Cardiac muscle cell (in vitro differentiated cells and primary cell): ENCODE data around the gene KLF11. TPM values are rescaled to one million over a fixed set of nuclear protein-coding genes. Genes with fewer than 3 reads are reported as not detected.

Experiments
- DNase-seq, 2 donors: peaks; one replicate each; pipeline versions ENCODE4 v3.0.0 to v3.0.0-alpha.2; 2010 to 2017; ENCODE audit warnings: low read depth in 1 of 2, low spot score in 1 of 2
- H3K27ac ChIP-seq: fragments of 200-600 bp; sonication (generic); 2 replicates; pipeline ENCODE4 v1.5.1; 2016
- H3K27me3 ChIP-seq: fragments of 200-600 bp; sonication (generic); 2 replicates; pipeline ENCODE4 v1.6.0; 2016; ENCODE audit warnings: control low read depth
- H3K36me3 ChIP-seq: fragments of 200-600 bp; sonication (generic); 2 replicates; pipeline ENCODE4 v1.5.1; 2016; ENCODE audit warnings: control low read depth
- H3K4me1 ChIP-seq: fragments of 200-600 bp; sonication (generic); 2 replicates; pipeline ENCODE4 v1.8.1; 2017; ENCODE audit warnings: low read depth, mild to moderate bottlenecking, mixed run types
- H3K4me3 ChIP-seq: fragments of 200-600 bp; sonication (generic); 2 replicates; pipeline ENCODE4 v1.5.1; 2016; ENCODE audit warnings: mild to moderate bottlenecking
- H3K9me3 ChIP-seq: fragments of 200-600 bp; sonication (generic); 2 replicates; pipeline ENCODE4 v1.5.1; 2017; ENCODE audit warnings: low read depth, mild to moderate bottlenecking, control low read depth
- polyA plus RNA-seq: library from polyadenylated mRNA; unstranded; fragments of >200 nt; fragmentation: Nextera tagmentation; extraction: Ambion mirVana; gene quantifications from 2 replicates; pipeline ENCODE4 v1.2.1, GENCODE V29; 2016
- total RNA-seq: library from RNA; depleted of rRNA; stranded (reverse); fragments of >200 nt; gene quantifications from 2 replicates; pipeline ENCODE4 v1.2.3, GENCODE V29; 2016
- TF ChIP-seq, protein P1 (sequence below): IDR thresholded peaks from 2 replicates; pipeline ENCODE4 v1.5.1; 2012; ENCODE audit warnings: low read depth, mild to moderate bottlenecking, low read length

The KLF11 gene
- total and polyA plus RNA-seq, 2 experiments from 2014 or later = 11.9 to 13.0 TPM

DNA sequence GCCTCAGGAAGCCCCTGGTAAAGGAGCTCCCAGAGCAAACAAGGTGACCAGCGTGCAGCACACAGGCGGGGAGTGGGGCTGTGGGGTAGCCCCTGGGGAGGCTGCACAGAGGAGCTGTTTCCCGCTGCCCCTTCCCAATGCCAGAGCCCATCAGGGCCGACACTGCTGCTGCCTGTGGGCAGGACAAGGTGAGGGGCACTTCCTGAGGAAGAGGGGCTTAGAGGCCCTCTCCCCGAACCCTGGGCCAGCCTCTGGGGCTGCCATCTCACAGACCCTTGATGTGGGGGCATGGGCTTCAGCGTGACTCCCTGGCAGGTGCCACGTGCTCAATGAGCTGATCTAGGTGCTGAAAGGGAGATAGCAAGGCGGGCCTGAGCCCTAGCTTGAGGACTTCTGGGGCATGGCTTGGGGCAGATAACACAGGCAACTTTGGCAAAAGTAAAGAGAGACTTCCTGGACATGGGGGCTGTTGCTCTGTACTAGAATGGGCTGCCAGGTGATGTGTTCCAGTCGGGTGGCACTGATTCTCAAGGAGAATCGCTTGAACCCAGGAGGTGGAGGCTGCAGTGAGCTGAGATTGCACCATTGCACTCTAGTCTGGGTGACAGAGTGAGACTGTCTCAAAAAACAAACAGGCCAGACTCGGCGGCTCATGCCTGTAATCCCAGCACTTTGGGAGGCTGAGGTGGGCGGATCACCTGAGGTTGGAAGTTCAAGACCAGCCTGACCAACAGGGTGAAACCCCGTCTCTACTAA, 9.9 kb upstream of the KLF11 start:
- no peak overlapping the region for H3K27ac ChIP-seq
- TF ChIP-seq, protein P1, sequence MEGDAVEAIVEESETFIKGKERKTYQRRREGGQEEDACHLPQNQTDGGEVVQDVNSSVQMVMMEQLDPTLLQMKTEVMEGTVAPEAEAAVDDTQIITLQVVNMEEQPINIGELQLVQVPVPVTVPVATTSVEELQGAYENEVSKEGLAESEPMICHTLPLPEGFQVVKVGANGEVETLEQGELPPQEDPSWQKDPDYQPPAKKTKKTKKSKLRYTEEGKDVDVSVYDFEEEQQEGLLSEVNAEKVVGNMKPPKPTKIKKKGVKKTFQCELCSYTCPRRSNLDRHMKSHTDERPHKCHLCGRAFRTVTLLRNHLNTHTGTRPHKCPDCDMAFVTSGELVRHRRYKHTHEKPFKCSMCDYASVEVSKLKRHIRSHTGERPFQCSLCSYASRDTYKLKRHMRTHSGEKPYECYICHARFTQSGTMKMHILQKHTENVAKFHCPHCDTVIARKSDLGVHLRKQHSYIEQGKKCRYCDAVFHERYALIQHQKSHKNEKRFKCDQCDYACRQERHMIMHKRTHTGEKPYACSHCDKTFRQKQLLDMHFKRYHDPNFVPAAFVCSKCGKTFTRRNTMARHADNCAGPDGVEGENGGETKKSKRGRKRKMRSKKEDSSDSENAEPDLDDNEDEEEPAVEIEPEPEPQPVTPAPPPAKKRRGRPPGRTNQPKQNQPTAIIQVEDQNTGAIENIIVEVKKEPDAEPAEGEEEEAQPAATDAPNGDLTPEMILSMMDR = no peak
- no peaks in the 10 kb centered on the region for H3K36me3 ChIP-seq
- no peak overlapping the region for H3K4me3 ChIP-seq
- DNase-seq = peak in 1 of 2 donors; percentile 60
- no peaks in the 10 kb centered on the region for H3K4me1 ChIP-seq
- no peaks in the 10 kb centered on the region for H3K27me3 ChIP-seq
- no peaks in the 10 kb centered on the region for H3K9me3 ChIP-seq

DNA sequence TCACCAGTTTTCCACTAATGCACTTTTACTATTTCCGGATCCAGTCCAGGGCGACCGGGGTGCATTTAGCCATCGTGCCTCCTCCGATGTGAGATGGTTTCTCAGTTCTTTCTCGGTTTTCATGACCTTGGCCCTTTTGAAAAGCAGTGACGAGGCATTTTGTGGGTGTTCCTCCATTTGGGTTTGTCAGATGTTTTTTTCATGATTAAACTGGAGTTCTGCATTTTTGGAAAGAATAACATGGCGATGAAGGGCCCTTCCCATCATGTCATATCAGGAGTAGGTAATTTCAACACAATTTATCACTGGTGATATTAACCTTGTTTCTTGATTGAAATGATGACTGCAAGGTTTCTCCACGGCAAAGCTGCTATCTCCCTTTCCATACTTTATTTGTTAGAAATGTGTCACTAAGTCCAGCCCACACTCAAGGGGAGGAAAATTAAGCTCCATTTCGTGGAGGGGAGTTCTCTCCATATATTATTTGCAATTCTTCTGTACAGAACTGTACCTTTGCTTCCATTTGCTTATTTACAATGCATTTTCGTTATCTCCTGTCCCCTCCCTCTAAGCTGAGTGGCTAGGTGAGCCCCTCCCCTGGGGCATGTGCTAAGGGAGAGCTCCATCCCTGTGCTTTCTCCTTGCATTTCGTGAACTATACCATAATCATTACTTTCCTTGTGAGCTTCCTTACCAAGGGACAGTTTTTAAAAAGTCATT, 8.9 kb upstream of the KLF11 start:
- Histone ChIP-seq H3K36me3 (no peaks in the 10 kb centered on the region), H3K4me1 (no peaks in the 10 kb centered on the region), H3K9me3 (no peaks in the 10 kb centered on the region), H3K4me3 (no peak overlapping the region), H3K27me3 (no peaks in the 10 kb centered on the region), H3K27ac (no peak overlapping the region)
- TF ChIP-seq, protein P1 = no peak
- DNase-seq = no peak

DNA sequence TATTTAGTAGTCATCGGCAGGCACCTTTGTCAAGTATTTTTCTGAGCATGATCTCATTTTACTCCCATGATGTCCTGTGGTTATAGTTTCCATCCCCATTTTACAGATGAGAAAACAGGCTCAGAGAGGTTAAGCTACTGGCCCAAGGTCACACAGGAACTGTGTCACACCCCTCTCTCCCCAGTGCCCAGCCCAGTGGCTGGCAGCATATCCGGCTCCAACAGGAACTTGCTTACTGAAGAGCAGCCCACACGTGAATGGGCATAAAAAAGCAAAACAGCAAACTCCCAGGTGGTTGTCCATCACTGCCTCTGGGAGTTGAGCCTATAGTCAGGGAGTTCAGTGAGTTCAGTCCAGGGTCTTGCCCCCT, 8.3 kb upstream of the KLF11 start:
- DNase-seq = no peak
- Histone ChIP-seq H3K9me3 (no peaks in the 10 kb centered on the region), H3K36me3 (no peaks in the 10 kb centered on the region), H3K4me3 (no peak overlapping the region), H3K4me1 (peaks cover 1% of the 10 kb centered on the region), H3K27me3 (no peaks in the 10 kb centered on the region), H3K27ac (no peak overlapping the region)
- TF ChIP-seq, protein P1 = no peak

DNA sequence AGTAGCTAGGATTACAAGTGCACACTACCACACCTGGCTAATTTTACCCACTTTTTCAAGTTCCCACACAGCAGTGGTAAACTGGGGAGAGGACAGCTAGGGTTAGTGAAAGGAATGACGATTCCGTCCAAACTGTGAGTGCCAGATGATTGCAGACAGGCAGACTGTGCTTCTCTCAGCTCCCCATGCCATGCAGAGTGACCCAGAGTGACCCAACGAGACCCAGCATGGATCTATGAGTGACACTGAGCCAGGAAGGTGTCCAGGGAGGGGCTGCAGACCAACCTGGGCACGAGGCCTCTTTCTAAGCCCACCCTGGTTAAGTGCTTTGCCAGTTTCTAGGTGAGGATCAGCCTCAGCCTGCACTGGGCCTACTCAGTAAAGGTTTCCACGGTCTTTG, 7.7 kb upstream of the KLF11 start:
- no peak for DNase-seq
- TF ChIP-seq, protein P1 = no peak
- no peak overlapping the region for H3K4me3 ChIP-seq
- H3K27me3 ChIP-seq = no peaks in the 10 kb centered on the region
- H3K36me3 ChIP-seq = no peaks in the 10 kb centered on the region
- no peaks in the 10 kb centered on the region for H3K9me3 ChIP-seq
- H3K27ac ChIP-seq = no peak overlapping the region
- H3K4me1 ChIP-seq = peaks cover 6% of the 10 kb centered on the region

DNA sequence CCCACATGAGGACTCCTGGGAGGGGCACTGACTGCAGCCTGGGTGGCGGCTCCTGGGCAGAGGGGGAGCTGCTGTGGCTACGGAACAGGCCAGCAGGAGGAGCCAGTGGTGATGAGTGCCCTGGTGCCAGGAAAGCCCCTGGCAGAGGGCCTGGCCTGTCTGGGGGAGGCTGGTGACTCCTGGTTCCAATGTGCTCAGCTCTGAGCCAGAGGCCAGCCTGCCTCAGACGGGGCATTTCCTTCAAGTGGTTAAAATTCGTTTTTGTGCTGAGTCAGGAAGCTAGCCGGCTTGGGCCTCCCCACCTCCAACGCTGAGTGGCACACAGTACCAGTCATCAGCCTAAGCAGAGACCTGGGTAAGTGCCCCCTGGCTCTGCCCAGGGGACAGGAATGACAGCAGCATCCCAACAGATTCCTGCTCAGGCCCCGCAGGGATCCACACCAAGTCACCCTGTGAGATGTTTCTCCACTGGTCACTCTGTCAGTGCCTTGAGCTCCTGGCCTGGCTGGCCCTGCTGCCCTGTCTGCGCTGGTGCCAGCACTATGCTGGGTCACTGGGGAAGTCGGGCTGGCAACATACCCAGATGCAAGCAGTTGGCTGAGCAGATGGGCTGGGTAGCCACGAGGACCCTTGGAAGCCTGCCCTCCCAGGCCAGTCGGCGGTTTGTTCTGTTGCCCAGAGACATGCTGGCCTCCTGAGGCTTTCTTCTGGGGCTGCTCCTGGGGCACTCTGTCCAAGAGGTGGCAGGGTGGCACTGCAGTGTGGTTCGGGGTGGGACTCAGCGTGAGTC, 7.1 kb upstream of the KLF11 start:
- no peak overlapping the region for H3K27ac ChIP-seq
- DNase-seq = peak in 1 of 2 donors; percentile 77
- TF ChIP-seq, protein P1 = peak; percentile 52
- H3K4me3 ChIP-seq = no peak overlapping the region
- no peaks in the 10 kb centered on the region for H3K36me3 ChIP-seq
- H3K27me3 ChIP-seq = no peaks in the 10 kb centered on the region
- peaks cover 6% of the 10 kb centered on the region for H3K4me1 ChIP-seq
- H3K9me3 ChIP-seq = no peaks in the 10 kb centered on the region
